ENCODE data around the gene CREG1.

CREG1 gene

GRCh38 chr1:167503626-167504466, 49.7 kb downstream of the CREG1 start:
- DNase-seq (ENCODE audit: low read depth): no peak

GRCh38 chr1:167502719-167503462, 50.7 kb downstream of the CREG1 start:
- no peak for DNase-seq (ENCODE audit: low read depth)

GRCh38 chr1:167502192-167502551, 51.4 kb downstream of the CREG1 start:
- no peak for DNase-seq (ENCODE audit: low read depth)

GRCh38 chr1:167501515-167502191, 51.9 kb downstream of the CREG1 start:
- DNase-seq (ENCODE audit: low read depth): no peak

GRCh38 chr1:167500283-167500860, 53.2 kb downstream of the CREG1 start:
- DNase-seq (ENCODE audit: low read depth): no peak

- DNase-seq (ENCODE audit: low read depth): no peak
Measured at GRCh38 chr1:167499664-167500101, 53.9 kb downstream of the CREG1 start.

GRCh38 chr1:167499106-167499505, 54.5 kb downstream of the CREG1 start:
- DNase-seq (ENCODE audit: low read depth): no peak

- DNase-seq (ENCODE audit: low read depth): no peak
Measured at GRCh38 chr1:167496797-167497619, 56.6 kb downstream of the CREG1 start.

GRCh38 chr1:167493372-167493771, 60.2 kb downstream of the CREG1 start:
- DNase-seq (ENCODE audit: low read depth): no peak

- no peak for DNase-seq (ENCODE audit: low read depth)
Measured at GRCh38 chr1:167492481-167492910, 61.1 kb downstream of the CREG1 start.

GRCh38 chr1:167491586-167492461, 61.7 kb downstream of the CREG1 start:
- no peak for DNase-seq (ENCODE audit: low read depth)
